HepG2 (cell line): ENCODE measurements around the gene CTNNA2.

Source experiments
- CHD2 ChIP-seq: IDR thresholded peaks from 2 replicates; pipeline ENCODE4 v1.6.1; 2011; ENCODE audit warnings: low read depth, low read length, improper control_type of control experiment
- EZH2 ChIP-seq: conservative IDR thresholded peaks from 2 replicates; pipeline ENCODE4 v1.6.1; 2012; ENCODE audit warnings: mild to moderate bottlenecking, low read depth, low read length, moderate library complexity
- POLR2A ChIP-seq, 2 experiments: IDR thresholded peaks; 2 replicates each; pipeline ENCODE4 v1.6.1; 2011; ENCODE audit warnings: low read depth in 2 of 2, low read length in 2 of 2, mild to moderate bottlenecking in 1 of 2, moderate library complexity in 1 of 2; ENCODE audit not compliant: insufficient read depth in 1 of 2
- RELA ChIP-seq: sonication (generic); formaldehyde crosslinking; IDR thresholded peaks from 2 replicates; pipeline ENCODE4 v1.4.0; 2020; ENCODE audit warnings: missing genetic modification reagents
- TBL1XR1 ChIP-seq: fragments of 150-350 bp; IDR thresholded peaks from 2 replicates; pipeline ENCODE4 v1.6.1; 2014; ENCODE audit warnings: borderline replicate concordance, low read length; ENCODE audit not compliant: partially characterized antibody
- TBP ChIP-seq: sonication (generic); formaldehyde crosslinking; IDR thresholded peaks from 2 replicates; pipeline ENCODE4 v1.5.0; 2020; ENCODE audit warnings: missing genetic modification reagents
- ZNF160 ChIP-seq: sonication (generic); formaldehyde crosslinking; IDR thresholded peaks from 2 replicates; pipeline ENCODE4 v1.8.0; 2022; ENCODE audit warnings: mild to moderate bottlenecking, inconsistent platforms, missing genetic modification reagents
- ZNF746 ChIP-seq: sonication (generic); formaldehyde crosslinking; IDR thresholded peaks from 2 replicates; pipeline ENCODE4 v1.8.0; 2022; ENCODE audit warnings: mild to moderate bottlenecking, missing genetic modification reagents

- no peak for TF ChIP-seq ZNF160 (CRISPR knock-in tag)
- TF ChIP-seq EZH2 = no peak
- no peak for TF ChIP-seq RELA (CRISPR knock-in tag)
- TF ChIP-seq POLR2A (IDR thresholded peaks at IDR 0.05; ENCODE audit: insufficient read depth in 1 of 2, low read depth in 2 of 2, low read length in 2 of 2) = no peak
- TF ChIP-seq ZNF746 (CRISPR knock-in tag) = no peak
- TF ChIP-seq CHD2 = no peak
- no peak for TF ChIP-seq TBP (CRISPR knock-in tag)
- TF ChIP-seq TBL1XR1 = no peak
Measured at GRCh38 chr2:80293039-80293438, 780.2 kb downstream of the CTNNA2 start.
